Peyer's patch (tissue), 4 donors: Measurements from ENCODE around the gene KCNT1.

ENCODE experiments used
- POLR2A ChIP-seq, 2 donors: fragments of 450-650 bp; IDR thresholded peaks; one replicate each; pipeline ENCODE4 v1.5.1; 2017; ENCODE audit warnings: antibody characterized with exemption in 2 of 2, mild to moderate bottlenecking in 2 of 2, moderate library complexity in 2 of 2
- TF ChIP-seq, protein P1 (sequence below), 6 experiments: fragments of 450-650 bp in 4 of 6; fragments of 200-600 bp in 2 of 6; sonication (generic) in 1 of 6; IDR thresholded peaks; one replicate each; pipeline ENCODE4 v1.5.1; 2017 to 2019; ENCODE audit warnings: antibody characterized with exemption in 6 of 6, mild to moderate bottlenecking in 3 of 6, moderate library complexity in 1 of 6

DNA sequence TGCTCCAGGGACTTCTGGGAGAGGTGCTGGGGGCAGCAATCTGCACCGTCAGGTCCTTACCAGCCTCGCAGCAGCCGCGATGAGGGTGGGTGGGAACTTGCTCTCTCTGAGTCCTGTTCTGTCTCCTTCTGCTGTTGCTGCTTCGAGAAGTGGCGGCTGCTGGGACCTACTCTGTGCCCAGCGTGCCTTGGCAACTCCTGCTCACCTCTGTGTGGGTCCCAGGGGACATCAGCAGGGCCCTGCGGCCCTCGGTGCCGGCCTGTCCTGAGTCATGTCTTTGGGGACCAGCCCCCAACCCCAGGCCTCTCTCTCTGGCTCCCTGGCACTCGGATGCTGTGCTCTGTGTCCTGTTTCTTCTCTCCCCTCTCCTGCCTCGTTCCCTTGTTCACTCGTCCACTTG, 49.5 kb downstream of the KCNT1 start:
- TF ChIP-seq, protein P1, sequence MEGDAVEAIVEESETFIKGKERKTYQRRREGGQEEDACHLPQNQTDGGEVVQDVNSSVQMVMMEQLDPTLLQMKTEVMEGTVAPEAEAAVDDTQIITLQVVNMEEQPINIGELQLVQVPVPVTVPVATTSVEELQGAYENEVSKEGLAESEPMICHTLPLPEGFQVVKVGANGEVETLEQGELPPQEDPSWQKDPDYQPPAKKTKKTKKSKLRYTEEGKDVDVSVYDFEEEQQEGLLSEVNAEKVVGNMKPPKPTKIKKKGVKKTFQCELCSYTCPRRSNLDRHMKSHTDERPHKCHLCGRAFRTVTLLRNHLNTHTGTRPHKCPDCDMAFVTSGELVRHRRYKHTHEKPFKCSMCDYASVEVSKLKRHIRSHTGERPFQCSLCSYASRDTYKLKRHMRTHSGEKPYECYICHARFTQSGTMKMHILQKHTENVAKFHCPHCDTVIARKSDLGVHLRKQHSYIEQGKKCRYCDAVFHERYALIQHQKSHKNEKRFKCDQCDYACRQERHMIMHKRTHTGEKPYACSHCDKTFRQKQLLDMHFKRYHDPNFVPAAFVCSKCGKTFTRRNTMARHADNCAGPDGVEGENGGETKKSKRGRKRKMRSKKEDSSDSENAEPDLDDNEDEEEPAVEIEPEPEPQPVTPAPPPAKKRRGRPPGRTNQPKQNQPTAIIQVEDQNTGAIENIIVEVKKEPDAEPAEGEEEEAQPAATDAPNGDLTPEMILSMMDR (IDR thresholded peaks at IDR 0.05) = no peak
- no peak for TF ChIP-seq POLR2A (IDR thresholded peaks at IDR 0.05)
